Stimulated activated CD4-positive, alpha-beta T cell treated with anti-CD3 and anti-CD28 coated beads, Interleukin-2, amount 100 ng/mL, for 48 hours (primary cell): ENCODE results near the gene RAPH1.

Source experiments
- DNase-seq, 2 donors: peaks; one replicate each; pipeline ENCODE4 v3.0.0-alpha.2; 2020

Gene RAPH1

DNA sequence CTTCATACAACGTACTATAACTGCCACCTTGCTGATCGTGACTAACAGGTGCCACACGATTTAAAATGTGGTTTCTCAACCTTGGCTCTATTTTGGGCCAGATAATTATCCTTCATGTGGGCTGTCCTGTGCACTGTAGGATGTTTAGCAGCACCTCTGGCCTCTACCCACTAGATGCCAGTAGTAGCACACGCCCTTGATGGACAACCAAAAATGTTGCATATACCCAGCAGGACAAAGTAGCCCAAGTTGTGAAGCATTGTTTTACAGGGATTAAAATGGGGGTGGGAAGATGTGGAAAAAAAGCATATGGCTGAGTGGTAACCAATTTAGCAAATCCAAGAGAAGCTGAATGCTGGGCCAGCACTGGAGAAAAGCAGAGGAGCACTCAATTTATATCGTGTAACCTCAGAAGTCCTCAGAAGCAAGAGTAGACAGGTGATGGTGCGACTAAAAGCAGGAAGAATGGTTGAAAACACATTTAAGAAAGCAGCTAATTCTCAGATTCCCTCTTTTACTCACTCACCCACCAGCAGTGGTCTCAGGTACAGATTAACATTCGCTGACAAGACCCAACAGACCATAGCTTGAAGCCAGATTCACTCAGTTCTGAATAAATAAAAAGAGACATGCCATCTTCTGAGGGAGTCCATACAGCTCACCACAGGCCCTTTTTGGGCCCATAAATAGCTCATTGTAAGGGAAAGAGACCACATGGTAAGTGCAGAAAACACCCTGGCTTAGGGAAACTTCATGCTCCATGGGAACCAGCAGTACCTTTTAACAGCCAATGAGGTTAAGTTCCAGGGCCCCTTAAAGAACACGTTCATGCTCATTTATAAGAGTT is 50.6 kb downstream of the RAPH1 start:
- peak; percentile 21 to 25 for DNase-seq

GRCh38 chr2:203480623-203481022 is 54.5 kb downstream of the RAPH1 start:
- no peak for DNase-seq

DNA sequence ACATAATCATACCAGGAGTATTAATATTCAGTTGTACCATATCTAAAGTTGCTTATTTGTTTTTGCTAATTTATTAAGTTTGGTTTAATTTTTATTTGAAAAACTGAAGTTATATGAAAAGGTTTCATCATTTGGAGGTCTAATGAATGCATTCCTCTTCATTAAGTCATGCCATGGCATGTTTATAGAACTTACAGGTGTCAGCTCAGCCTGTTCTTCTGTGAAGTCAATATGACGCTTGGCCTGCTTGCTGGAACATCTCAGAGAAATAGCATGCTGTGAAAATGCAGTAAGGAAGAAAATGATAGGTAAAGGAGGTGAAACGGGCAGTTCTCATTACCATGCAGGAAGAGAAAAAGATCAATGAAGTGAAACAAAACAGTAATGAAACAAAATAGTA is 58.2 kb downstream of the RAPH1 start:
- DNase-seq: no peak

GRCh38 chr2:203471323-203471722 is 63.8 kb downstream of the RAPH1 start:
- DNase-seq: no peak

DNA sequence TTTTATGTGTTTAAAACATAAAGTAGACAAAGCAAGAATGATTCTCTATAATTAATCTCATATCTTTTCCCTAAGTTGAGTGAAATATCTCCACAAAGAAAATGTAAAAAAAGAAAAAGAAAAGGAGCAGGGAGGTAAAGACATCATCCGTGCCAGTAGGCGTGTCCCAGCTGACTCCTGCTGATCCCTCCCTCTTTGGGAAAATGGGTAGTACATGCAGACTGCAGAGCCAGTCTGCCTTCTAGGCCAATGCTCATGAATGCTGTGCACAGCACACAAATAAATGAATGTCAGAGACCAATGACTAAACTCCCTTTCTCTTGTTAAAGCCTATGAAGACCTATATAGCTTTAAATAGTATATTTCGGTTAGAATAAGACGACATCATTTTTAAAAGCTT is 64.7 kb downstream of the RAPH1 start:
- no peak for DNase-seq

DNA sequence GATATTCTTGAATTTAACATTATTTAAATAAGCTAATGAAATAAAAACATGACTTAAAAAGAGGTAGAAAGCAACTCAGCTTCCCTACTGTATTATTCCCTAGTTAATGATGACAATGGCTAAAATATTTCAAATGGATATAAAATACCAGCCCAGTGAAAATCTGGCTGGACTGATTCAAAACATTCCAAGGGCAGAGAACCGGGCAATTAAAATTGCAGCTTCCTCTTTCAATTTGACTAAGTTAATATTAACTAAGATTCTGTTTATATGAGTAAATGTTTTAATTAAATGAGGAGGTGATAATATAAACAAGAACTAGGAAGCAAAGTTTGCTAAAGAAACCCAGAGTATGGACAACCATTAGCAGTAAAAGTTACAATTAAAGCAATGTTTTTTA is 65.6 kb downstream of the RAPH1 start:
- no peak for DNase-seq

DNA sequence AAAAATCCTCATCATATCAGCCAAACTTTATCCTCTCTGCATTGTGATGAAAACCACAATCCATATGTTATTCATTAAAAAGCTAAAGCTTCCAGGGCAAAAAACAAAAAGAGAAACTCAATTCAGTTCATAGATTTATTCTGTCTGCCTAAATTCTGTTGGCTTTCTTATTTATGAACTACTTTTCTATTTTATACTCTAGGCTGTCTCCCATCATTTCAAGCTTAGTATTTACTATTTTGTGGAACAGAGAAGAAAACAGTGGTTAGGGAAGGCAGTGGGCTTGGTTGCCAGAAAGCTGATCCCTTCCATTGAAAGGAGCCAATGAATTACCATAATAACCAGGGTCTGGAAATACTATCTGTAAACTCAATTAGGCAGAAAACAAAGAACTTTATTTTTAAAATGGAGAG is 71.8 kb downstream of the RAPH1 start:
- DNase-seq: no peak

- no peak for DNase-seq
Measured at GRCh38 chr2:203462308-203462707, 72.8 kb downstream of the RAPH1 start.

DNA sequence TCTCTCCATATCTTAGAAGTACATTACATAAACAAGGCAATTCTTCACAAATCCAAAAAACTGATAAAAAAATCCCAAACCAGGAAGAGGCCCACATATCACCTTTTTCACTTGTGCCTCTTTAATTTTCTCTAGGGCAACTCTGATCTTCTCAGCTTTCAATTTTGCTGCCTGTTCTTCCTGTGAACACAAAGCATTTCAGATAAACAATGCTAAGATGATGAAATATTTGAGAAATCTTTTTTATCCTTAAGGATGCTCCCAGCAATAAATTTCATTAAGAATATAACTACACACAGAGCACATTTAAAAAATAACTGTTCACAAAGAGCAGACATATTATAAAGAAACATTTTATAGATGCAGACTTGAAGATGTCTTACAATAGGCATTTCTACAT is 73.4 kb downstream of the RAPH1 start:
- no peak for DNase-seq

DNA sequence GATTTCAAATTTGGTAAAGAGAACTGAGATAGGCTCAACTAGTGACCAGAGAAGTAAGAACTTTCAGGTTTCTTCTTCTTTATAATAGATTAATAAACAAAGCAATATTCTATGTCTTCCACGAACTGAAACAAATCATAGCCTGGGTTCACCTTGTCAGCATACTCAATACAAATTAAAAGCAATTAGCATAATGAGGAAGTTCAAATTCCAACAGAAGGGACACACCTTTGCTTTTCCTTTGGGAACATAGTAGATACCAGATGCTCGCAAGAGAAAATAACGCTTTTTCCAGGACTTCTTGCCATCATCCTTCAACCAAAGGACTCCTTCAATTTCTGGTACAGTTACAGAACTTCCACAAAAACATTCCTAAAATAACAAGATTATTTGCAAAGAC is 79.9 kb downstream of the RAPH1 start:
- DNase-seq: no peak

GRCh38 chr2:203453858-203454451 is 81.1 kb downstream of the RAPH1 start:
- DNase-seq: peak; percentile 8 to 21

- no peak for DNase-seq
Measured at GRCh38 chr2:203451689-203452088, 83.4 kb downstream of the RAPH1 start.

- DNase-seq: no peak
Measured at GRCh38 chr2:203451011-203451410, 84.1 kb downstream of the RAPH1 start.

DNA sequence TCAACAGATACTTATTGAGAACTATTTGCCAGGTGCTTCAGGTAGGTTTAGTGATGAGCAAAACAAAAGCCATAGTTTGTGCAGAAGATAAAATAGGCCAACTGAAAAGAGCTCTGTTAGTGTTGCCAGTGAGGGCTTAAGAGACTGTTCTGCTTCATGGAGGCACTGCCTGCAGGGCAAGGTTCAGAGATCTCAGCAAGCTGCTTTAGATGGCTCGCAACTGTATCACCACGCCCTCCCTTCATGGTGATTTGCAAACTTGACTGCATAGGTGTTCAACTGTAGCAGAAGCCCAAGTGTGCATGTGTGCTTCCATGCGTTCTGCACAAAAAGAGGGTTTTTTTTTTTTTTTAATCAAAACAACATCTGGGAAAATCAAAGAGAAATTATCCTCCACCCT is 84.5 kb downstream of the RAPH1 start:
- no peak for DNase-seq

GRCh38 chr2:203446780-203447179 is 88.3 kb downstream of the RAPH1 start:
- no peak for DNase-seq

- DNase-seq: no peak
Measured at GRCh38 chr2:203446071-203446481, 89.0 kb downstream of the RAPH1 start.

- no peak for DNase-seq
Measured at GRCh38 chr2:203444738-203445137, 90.4 kb downstream of the RAPH1 start.

DNA sequence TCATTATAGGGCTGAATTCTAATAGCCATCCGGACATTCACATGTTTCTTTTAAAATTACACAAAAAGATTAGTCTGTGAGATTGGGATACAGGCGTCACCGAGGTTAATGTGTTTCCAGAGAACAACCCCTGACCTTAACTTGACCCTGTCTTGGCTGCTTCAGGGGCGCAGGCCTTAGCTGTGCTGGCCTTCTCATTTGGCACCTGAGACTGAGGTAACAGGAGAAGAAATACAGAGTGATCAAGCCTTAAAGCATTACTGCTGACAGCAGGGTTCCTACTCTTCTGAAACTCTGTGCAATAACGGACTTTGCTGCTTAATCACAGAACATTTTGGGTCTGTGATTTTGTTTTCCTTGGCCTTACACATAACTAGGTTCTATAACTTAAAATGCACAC is 92.6 kb downstream of the RAPH1 start:
- no peak for DNase-seq

GRCh38 chr2:203441463-203441862 is 93.6 kb downstream of the RAPH1 start:
- no peak for DNase-seq

- no peak for DNase-seq
Measured at GRCh38 chr2:203440671-203441070, 94.4 kb downstream of the RAPH1 start.

DNA sequence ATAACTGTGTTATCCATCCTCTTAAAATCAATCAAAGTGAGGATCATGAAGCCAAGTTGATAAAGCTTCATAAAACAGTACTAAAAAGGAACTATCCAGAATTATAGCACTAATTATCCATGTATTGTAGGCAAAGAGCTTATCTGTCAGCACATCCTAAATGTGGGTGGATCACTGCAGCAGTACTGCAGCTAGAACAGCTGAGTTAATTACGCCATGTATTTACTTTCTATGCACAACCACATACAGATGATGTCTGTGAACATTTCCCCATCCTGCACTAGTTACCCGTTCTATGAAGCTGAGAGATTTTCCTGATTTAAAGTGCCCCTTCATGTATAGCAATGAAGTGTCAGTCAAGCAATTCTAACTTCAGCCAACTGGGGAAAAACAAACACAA is 96.6 kb downstream of the RAPH1 start:
- DNase-seq: no peak

- no peak for DNase-seq
Measured at GRCh38 chr2:203437511-203437910, 97.6 kb downstream of the RAPH1 start.

- no peak for DNase-seq
Measured at GRCh38 chr2:203436496-203436895, 98.6 kb downstream of the RAPH1 start.

DNA sequence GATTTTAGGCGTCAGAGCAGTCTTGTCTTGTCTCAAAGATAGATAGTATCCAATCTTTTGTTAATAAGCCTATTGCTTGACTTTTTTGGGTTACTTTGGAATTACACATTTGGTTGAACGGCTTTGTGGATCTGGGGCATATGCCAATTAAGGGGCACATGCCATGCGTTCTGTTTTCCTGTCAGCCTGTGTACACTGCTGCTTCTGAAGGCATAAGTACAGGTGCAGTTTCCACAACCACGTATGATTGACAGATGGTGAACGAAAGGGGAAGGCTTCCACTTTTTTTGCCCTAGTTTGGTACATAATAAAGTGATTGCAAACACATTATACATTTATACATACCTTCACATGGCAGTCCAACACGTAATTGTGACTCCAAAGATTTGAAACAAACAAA is 102.3 kb downstream of the RAPH1 start:
- no peak for DNase-seq
